AML-193 (cell line): Measurements from ENCODE around the gene C12orf57.

Experiments used
- DNase-seq, 2 experiments: peaks; one replicate each; lab custom pipeline; 2025; lab: John Stamatoyannopoulos, UW

The C12orf57 gene

DNA sequence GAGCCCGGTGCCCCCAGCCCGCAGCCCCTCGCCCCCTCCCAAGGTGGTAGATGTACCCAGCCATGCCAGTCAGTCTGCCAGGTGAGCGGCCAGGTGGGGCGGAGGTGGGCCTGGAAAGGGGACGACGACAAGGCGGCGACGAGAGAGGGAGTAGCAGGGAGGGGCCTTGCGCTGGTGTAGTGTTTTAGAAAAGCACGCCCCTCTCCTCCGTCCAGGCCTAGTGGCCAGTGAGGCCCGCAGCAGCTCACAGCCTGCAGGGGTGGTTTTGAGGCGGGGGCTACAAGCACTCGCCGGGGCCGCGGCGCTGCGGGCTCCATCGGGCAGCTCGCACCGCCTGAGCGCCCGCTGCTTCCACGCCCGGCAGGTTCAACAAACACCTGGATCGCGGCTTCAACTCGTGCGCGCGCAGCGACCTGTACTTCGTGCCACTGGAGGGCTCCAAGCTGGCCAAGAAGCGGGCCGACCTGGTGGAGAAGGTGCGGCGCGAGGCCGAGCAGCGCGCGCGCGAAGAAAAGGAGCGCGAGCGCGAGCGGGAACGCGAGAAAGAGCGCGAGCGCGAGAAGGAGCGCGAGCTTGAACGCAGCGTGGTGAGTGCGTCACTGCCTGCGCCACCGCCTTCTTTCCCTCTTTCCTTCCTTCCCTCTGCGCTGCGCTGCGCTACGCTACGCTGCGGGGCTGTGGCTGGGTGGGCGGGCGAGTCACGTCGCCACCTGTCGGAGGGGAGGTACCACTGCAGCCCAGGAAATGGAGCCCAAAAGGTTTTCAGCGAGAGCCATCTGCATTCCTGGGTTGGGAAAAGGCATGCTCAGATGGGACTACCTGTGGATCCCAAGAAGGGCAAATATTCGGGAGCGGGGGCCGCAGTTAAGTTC lies 6.1 kb upstream of the C12orf57 start:
- DNase-seq, result peak; percentile 89 to 91

DNA sequence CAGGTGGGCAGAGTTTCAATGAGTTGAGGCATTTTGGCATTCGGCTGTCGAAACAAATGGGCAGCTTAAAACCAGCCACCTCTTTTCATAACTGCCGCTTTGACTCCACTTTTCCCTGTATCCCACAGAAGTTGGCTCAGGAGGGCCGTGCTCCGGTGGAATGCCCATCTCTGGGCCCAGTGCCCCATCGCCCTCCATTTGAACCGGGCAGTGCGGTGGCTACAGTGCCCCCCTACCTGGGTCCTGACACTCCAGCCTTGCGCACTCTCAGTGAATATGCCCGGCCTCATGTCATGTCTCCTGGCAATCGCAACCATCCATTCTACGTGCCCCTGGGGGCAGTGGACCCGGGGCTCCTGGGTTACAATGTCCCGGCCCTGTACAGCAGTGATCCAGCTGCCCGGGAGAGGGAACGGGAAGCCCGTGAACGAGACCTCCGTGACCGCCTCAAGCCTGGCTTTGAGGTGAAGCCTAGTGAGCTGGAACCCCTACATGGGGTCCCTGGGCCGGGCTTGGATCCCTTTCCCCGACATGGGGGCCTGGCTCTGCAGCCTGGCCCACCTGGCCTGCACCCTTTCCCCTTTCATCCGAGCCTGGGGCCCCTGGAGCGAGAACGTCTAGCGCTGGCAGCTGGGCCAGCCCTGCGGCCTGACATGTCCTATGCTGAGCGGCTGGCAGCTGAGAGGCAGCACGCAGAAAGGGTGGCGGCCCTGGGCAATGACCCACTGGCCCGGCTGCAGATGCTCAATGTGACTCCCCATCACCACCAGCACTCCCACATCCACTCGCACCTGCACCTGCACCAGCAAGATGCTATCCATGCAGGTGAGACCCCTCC lies 5.2 kb upstream of the C12orf57 start:
- no peak for DNase-seq

DNA sequence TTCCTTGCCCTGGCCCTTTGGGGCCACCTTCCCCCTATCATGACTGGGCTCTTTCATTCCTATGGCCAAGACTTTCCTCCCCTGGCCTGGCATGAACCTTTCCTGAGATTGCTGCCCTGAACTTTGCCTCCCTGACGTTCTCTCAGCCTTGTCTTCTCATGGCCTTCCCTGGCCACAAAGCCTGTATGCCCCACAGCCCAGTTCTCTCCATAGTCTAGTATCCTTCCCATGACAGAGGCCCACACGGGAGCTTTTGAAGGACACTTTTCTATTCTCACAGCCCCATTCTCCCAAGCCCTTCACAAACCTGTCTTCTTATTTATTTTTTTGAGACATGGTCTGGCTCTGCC lies 4.7 kb upstream of the C12orf57 start:
- no peak for DNase-seq

DNA sequence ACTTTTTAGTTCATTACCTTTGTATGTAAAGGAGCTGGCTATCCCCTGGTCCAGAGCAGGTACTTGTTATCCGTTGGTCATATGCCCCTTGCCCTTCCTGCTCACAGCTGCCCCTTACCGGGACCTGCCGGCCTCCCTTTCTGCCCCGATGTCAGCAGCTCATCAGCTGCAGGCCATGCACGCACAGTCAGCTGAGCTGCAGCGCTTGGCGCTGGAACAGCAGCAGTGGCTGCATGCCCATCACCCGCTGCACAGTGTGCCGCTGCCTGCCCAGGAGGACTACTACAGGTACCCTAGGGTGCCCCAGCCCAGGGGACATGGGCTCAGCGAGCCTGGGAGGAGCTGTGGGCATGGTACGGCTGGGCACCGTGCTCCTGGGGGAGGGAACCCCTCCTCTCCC lies 2.6 kb upstream of the C12orf57 start:
- DNase-seq, result no peak

DNA sequence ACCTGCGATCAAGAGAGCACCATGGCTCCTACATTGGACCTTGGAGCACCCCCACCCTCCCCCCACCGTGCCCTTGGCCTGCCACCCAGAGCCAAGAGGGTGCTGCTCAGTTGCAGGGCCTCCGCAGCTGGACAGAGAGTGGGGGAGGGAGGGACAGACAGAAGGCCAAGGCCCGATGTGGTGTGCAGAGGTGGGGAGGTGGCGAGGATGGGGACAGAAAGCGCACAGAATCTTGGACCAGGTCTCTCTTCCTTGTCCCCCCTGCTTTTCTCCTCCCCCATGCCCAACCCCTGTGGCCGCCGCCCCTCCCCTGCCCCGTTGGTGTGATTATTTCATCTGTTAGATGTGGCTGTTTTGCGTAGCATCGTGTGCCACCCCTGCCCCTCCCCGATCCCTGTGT lies 2.0 kb upstream of the C12orf57 start:
- no peak for DNase-seq

DNA sequence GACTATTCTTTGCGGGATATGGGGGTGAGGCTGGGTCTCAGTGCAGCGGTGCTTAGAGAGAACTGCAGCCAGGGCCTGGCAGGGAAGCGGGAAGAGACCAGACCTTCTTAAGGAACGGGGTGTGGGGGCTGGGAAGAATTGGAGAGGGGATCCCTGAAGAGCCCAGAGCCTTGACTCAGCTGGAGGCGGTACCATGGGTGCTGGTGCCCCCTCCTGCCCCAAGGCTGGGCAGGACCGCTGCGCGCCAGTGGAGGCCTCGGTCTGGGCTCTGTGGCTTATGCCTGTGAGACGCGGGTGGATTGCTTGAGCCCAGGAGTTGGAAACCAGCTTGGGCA lies 1.5 kb upstream of the C12orf57 start:
- DNase-seq, result no peak

DNA sequence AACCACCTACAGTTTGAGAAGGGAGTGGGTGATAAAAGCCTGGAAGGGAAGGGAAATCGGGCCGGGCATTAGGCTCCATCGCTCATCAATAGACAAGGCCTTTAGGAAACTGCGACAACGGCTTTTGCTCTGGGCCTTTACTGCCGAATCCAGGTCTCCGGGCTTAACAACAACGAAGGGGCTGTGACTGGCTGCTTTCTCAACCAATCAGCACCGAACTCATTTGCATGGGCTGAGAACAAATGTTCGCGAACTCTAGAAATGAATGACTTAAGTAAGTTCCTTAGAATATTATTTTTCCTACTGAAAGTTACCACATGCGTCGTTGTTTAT lies 467 bp upstream of the C12orf57 start:
- DNase-seq, result peak; percentile 83 to 89

DNA sequence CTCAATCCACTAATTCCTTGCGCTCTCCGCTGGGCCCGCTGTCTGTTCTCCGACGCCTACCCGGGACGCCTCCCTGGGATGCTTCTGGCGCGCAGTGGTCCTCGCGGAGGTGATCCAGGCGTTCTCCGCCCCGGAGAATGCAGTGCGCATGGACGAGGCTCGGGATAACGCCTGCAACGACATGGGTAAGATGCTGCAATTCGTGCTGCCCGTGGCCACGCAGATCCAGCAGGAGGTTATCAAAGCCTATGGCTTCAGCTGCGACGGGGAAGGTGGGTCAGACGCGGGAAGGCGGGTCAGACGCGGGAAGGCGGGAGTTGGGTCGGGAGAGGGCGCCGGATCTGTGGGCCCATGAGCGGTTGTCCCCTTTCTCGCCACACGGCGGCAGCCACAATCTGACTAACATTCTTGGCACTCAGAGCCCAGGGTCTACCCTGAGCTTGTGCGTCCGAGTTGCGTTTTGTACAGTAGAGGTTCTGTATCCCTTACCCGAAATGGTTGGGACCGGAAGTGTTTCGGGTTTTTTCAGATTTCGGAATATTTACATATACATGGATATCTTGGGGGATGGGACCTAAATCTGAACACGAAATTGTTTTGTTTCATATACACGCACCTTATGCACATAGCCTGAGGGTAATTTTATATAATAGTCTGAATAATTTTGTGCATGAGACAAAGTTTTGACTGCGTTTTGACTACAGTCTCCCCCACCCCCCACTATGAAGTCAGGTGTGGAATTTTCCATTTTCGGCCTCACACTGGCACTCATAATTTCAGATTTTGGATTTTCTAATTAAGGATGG lies 762 bp downstream of the C12orf57 start:
- peak; percentile 79 to 80 for DNase-seq

DNA sequence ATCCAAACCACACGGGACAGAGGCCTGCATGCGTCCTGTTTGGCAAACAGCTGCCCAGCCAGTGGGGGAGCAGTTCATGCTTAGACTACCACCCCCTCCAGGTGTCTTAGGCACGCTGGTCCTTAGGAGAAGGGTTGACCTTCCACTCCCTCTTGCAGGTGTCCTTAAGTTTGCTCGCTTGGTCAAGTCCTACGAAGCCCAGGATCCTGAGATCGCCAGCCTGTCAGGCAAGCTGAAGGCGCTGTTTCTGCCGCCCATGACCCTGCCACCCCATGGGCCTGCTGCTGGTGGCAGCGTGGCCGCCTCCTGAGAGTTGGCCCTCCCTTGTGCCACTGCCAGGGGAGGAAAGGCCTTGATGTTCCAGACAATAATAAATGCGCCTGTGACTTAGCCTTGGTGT lies 1.8 kb downstream of the C12orf57 start:
- no peak for DNase-seq

DNA sequence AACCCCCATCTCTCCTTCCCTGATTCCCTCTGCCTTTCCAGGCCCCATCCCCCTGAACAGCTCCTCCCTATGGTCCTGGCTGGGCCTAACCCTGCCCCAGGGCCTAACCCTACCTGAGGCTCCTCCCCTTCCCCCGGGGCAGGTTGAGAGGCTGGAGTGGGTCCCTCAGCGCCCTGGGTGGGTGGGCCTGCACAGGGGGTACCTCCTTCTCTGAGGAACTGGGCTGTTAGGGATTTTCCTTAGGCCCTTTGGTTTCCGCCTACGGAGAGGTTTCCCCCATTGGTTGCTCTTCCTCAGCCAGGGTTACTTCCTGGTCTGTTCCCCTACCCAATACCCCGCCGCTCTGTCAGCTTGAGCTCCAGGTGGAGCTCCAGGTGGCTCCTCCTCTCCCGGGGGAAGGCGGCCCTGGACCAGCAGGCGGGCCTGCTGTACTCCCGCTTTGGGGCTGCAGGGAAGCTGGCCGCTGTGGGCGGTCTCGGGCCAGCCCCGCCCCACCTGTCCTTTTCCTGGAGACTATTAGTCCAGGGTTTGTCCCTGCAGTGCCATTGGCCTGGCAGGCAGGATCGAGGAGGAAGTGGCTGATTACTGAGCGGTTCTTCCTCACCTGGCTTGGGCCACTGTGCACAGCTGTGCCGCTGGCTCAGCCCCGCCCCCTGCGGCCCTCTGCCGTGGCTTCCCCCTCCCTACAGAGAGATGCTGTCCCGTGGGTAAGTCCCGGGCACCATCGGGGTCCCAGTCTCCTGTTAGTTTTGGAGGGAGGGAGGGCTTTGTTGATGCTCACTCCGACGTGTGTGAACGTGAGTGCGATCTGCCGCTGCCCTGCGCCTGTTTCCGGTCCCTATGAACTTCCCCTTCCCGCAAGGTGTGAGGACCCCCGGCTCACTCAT lies 2.5 kb downstream of the C12orf57 start:
- no peak for DNase-seq

DNA sequence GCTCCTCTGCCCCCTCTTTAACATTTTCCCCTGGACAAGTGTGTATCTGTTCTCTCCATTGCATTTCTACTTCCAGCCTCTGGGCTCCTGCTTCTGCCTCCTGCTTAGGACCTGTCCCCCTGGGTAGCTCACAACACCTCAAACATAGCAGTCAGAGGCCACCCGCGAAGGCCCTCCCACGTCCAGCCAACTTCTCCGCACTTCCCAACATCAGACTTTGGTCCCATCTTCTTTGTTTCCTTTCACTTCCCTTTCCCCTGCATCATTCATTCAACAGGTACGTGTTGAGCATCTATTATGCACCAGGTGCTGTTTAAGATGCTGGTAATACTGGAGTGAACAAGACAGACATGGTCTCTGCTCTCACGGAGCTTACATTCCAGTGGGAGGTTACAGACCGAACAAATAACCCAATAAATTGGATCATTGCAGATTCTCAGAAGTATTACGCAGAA lies 3.1 kb downstream of the C12orf57 start:
- no peak for DNase-seq

DNA sequence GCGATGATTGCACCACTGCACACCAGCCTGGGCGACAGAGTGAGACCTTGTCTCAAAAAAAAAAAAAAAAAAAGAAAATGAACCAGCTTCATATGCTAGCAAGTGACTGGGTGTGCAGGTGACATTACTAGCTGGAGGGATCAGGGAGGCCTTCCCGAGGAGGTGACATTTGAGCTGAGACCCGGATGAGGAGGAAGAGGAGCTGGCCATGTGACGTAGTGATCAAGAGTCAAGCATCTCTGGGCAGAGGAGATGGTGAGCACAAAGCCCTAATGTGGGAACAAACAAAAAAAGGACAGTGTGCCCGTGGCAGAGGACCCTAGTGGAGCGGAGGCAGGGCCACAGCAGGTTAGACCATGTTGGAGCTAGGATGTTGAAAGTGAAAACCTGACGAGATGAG lies 3.8 kb downstream of the C12orf57 start:
- DNase-seq, result no peak

DNA sequence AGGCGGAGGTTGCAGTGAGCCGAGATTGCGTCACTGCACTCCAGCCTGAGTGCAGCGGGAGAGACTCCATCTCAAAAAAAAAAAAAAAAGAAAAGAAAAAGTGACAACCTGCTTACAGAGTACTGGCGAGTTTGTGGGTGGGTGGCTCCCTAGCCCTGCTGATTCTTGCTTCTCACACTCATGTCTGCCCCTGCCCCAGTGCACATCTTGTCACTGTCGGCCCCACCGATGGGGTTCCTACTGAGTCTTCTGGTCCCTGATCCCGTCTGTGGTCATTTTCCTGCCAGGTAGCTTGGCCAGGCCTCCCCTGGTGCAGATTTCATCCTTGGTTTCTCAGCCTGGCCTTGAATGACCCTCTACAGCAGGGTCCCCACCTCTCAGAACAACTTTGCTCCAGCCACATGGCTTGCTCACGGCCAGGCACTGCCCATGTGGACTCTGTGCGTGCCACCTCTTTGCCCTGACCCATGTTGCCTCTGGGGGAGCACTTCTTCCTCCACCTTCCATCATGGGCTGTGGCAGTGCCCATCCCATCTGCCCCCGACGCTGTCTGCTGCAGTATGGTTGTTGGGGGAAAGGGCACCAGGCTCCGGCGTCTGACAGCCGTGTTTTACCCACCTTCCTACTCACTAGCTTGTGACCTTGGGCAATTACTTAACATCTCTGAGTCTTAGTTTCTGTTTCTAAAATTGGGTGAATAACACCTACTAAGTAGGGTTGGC lies 5.2 kb downstream of the C12orf57 start:
- DNase-seq, result no peak

DNA sequence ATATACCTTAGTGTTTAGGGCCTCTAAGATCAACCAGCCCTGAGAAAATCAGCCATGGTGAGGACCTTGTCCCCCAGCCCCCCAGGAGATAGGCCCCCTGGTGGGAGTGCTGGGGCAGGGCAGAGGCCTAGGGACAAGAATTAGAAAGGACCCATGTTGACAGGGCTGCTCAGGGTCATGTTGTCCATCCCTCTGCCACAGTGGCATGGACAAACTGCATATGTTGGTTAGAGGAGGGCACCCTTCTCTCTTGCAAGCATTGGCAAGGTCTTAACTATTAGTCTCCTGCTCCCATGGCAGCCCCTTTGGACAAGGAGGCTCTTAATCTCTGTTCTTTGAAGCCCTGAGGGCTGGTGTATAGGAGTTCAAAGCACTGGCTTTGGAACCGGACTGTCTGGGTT lies 6.6 kb downstream of the C12orf57 start:
- peak in 1 of 2 experiments; percentile 16 for DNase-seq

DNA sequence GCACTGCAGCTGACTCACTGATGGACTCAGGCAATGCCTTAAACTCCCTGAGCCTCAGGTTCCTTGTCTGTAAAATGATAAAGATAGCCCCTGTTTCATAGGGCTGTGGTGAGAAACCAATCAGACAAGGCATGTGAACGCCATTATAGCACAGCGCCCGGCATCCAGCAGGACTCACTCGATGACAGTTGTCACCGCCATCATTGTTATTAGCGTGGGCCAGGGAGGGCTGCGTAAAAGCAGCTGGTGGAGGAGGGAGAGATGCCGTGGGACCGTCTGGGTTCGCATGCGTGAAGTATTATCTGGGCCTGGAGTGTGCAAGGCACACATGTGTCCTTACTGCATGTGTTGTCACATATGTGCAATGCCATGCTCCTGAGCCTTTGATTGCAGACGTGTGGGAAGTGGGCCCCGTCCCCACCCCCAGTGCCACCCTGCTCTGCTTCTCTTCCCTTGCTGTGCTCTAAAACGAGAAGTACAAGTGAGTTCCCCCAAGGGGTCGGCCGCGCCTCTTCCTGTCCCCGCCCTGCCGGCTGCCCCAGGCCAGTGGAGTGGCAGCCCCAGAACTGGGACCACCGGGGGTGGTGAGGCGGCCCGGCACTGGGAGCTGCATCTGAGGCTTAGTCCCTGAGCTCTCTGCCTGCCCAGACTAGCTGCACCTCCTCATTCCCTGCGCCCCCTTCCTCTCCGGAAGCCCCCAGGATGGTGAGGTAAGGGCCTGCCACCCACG lies 7.2 kb downstream of the C12orf57 start, which contains the start of gene PTPN6:
Gene PTPN6 (plus strand): TSS at position 546 of the 730 bp plus-strand sequence. CDS start 157 bp downstream, at position 703.
- peak; percentile 79 to 88 for DNase-seq

DNA sequence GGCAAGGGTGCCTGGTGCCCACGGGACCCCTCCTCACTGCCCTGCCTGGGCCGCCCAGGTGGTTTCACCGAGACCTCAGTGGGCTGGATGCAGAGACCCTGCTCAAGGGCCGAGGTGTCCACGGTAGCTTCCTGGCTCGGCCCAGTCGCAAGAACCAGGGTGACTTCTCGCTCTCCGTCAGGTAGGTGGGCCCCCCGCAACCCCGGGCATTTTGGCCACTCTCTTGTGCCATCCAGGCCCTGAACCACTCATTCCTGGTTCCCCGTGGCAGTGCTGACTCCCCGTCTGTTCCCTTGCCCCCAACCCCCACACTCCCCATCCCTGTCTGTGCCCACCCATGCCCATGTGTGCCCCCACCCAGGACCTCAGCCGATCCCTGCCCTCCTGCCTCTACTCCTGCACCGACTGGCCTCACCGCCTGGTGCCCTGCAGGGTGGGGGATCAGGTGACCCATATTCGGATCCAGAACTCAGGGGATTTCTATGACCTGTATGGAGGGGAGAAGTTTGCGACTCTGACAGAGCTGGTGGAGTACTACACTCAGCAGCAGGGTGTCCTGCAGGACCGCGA lies 7.8 kb downstream of the C12orf57 start:
- no peak for DNase-seq

DNA sequence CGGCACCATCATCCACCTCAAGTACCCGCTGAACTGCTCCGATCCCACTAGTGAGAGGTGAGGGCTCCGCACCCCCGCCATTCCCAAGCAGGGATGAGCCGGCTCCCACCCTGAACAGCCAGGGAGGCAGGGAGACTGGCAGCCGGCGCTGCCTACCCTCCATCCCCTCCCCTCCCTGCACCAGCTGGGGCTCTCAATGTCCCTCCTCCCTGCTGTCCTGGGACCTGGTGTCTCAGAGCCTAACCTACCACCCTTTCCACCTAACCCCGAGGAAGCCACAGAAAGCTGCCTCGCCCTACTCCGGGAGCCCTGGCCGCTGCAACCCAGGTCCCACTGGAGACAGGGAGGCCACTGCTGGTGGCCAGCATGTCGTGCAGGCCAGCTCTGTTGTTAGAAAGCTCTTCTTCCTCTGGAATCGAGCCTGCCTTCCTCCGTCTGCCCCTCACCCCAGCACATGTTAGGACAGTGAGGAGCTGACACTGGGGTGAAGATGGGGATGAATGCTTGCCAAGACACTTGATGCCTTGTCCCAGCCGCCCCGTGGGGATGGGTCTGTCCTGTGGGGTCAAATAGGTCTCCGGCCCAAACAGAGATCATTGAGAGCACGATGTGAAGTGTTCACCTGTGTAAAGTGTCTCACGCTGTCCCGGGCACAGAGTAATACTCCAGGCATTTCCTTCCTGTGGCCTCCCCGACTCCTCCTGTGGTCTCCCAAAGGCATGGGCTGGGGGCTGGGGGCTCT lies 8.5 kb downstream of the C12orf57 start:
- no peak for DNase-seq

DNA sequence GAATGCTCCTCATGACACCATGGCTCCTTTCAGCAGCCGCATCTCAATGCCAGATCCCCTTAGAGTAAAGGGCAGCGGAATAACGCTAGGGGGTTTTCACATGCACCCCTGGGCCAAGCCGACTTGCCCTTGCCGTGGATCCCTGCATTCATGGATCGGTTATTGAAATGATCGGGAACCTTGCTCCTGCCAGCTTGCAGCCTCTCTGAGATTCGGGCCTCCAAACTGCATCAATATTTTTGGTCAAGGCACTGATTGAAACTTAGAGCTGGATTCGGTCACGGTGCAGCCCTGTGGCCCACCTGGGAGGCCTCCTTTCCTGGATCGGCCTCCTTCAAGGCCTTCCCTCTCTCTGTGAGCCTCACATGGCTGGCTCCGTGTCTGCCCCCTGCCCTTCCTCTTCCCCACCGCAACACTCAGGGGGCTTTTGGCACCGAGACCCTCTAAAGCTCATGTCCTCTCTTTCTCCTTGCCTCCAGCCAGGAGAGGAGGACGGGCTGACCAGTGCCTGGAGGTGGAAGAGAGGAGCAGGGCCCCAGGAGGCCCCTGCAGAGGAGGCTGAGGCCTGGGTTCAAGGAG lies 9.1 kb downstream of the C12orf57 start:
- no peak for DNase-seq
